ENCODE data around the gene EEIG1. TPM values are rescaled to one million over a fixed set of nuclear protein-coding genes. Genes with fewer than 3 reads are reported as not detected.
"Not testable (repeated sequence)": the region's sequence is repeated elsewhere in the genome, so short reads cannot be mapped to it uniquely, and the experiment has no call there.

Gene EEIG1
- total RNA-seq (2014; rRNA removed; shearing (Covaris generic)): 21.4 and 23.6 TPM in 2 replicates

- DNase-seq (ENCODE audit: low spot score): peak; percentile 81
Observed at GRCh38 chr9:127980706-127981558, at the start of gene EEIG1. EEIG1 (minus strand) TSS chr9:127980989; CDS start chr9:127980137, 852 bp downstream.

- peak; percentile 65 for DNase-seq (ENCODE audit: low spot score)
Observed at GRCh38 chr9:128027705-128028104, 46.9 kb upstream of the EEIG1 start.

GRCh38 chr9:128026773-128027541 lies 46.2 kb upstream of the EEIG1 start:
- DNase-seq (ENCODE audit: low spot score): no peak

- DNase-seq (ENCODE audit: low spot score): no peak
Observed at GRCh38 chr9:128026255-128026772, 45.5 kb upstream of the EEIG1 start.

GRCh38 chr9:128025736-128026135 lies 44.9 kb upstream of the EEIG1 start:
- no peak for DNase-seq (ENCODE audit: low spot score)

GRCh38 chr9:128024761-128025308 lies 44.0 kb upstream of the EEIG1 start:
- no peak for DNase-seq (ENCODE audit: low spot score)

GRCh38 chr9:128023671-128024070 lies 42.9 kb upstream of the EEIG1 start:
- DNase-seq (ENCODE audit: low spot score): not testable (repeated sequence)

GRCh38 chr9:128022886-128023285 lies 42.1 kb upstream of the EEIG1 start:
- peak; percentile 87 for DNase-seq (ENCODE audit: low spot score)

GRCh38 chr9:128021098-128021497 lies 40.3 kb upstream of the EEIG1 start:
- no peak for DNase-seq (ENCODE audit: low spot score)

GRCh38 chr9:128020692-128021091 lies 39.9 kb upstream of the EEIG1 start:
- DNase-seq (ENCODE audit: low spot score): no peak

GRCh38 chr9:128015696-128016095 lies 34.9 kb upstream of the EEIG1 start:
- no peak for DNase-seq (ENCODE audit: low spot score)

GRCh38 chr9:128011071-128011817 lies 30.5 kb upstream of the EEIG1 start:
- DNase-seq (ENCODE audit: low spot score): no peak

GRCh38 chr9:128009639-128010038 lies 28.9 kb upstream of the EEIG1 start:
- DNase-seq (ENCODE audit: low spot score): no peak

GRCh38 chr9:128008171-128008570 lies 27.4 kb upstream of the EEIG1 start:
- no peak for DNase-seq (ENCODE audit: low spot score)

- DNase-seq (ENCODE audit: low spot score): peak; percentile 73
Observed at GRCh38 chr9:128007566-128008138, 26.9 kb upstream of the EEIG1 start.

- peak; percentile 77 for DNase-seq (ENCODE audit: low spot score)
Observed at GRCh38 chr9:128006332-128006996, 25.7 kb upstream of the EEIG1 start.

GRCh38 chr9:128005923-128006322 lies 25.1 kb upstream of the EEIG1 start:
- peak; percentile 57 for DNase-seq (ENCODE audit: low spot score)

GRCh38 chr9:128003966-128004604 lies 23.3 kb upstream of the EEIG1 start:
- no peak for DNase-seq (ENCODE audit: low spot score)

- no peak for DNase-seq (ENCODE audit: low spot score)
Observed at GRCh38 chr9:128002959-128003358, 22.2 kb upstream of the EEIG1 start.

GRCh38 chr9:128001779-128002298 lies 21.1 kb upstream of the EEIG1 start:
- peak; percentile 96 for DNase-seq (ENCODE audit: low spot score)

Measured in A172 (cell line).